Natural killer cell (primary cell): ENCODE measurements around the gene GNB1L. TPM values are rescaled to one million over a fixed set of nuclear protein-coding genes. Genes with fewer than 3 reads are reported as not detected.

ENCODE experiments used
- ATAC-seq, 3 donors: fragments of 150-1000 bp in 2 of 3; fragments of 200-7000 bp in 1 of 3; cut with Tn5 transposase; 1 replicate in 1 of 3; 2 replicates in 2 of 3; pipeline ENCODE4 v1.10.0; 2021; ENCODE audit warnings: mild to moderate bottlenecking in 2 of 3, moderate library complexity in 2 of 3
- DNase-seq, 2 donors: peaks; one replicate each; pipeline versions ENCODE4 v3.0.0 to v3.0.0-alpha.2; 2013 to 2021; ENCODE audit warnings: mixed read lengths in 1 of 2
- H3K27ac ChIP-seq: one replicate; pipeline ENCODE4 v1.5.1; 2013; ENCODE audit warnings: mild to moderate bottlenecking, low read length
- H3K27me3 ChIP-seq: one replicate; pipeline ENCODE4 v1.6.1; 2013; ENCODE audit warnings: low read length; ENCODE audit not compliant: control insufficient read depth, insufficient read depth
- H3K36me3 ChIP-seq: one replicate; pipeline ENCODE4 v1.6.1; 2013; ENCODE audit warnings: low read length; ENCODE audit not compliant: control insufficient read depth, insufficient read depth
- H3K4me1 ChIP-seq: one replicate; pipeline ENCODE4 v1.6.1; 2013; ENCODE audit warnings: low read length; ENCODE audit not compliant: control insufficient read depth, insufficient read depth
- H3K4me3 ChIP-seq: one replicate; pipeline ENCODE4 v1.5.1; 2013; ENCODE audit warnings: low read length
- H3K9me3 ChIP-seq: one replicate; pipeline ENCODE4 v1.6.1; 2013; ENCODE audit warnings: low read length; ENCODE audit not compliant: control insufficient read depth, insufficient read depth
- H3K27ac Mint-ChIP-seq, 2 donors: one replicate each; pipeline ENCODE4 v1.8.0; 2022; ENCODE audit warnings: mild to moderate bottlenecking in 2 of 2, mixed read lengths in 2 of 2, moderate library complexity in 1 of 2
- H3K27me3 Mint-ChIP-seq, 2 donors: one replicate each; pipeline ENCODE4 v1.8.0; 2022; ENCODE audit warnings: low read depth in 2 of 2, mixed read lengths in 2 of 2
- H3K36me3 Mint-ChIP-seq: one replicate; pipeline ENCODE4 v1.8.0; 2022; ENCODE audit warnings: mixed read lengths
- H3K4me1 Mint-ChIP-seq, 2 donors: one replicate each; pipeline ENCODE4 v1.8.0; 2022; ENCODE audit warnings: mixed read lengths in 2 of 2
- H3K4me3 Mint-ChIP-seq: one replicate; pipeline ENCODE4 v1.8.0; 2022; ENCODE audit warnings: mild to moderate bottlenecking, moderate library complexity, mixed read lengths
- H3K9me3 Mint-ChIP-seq, 2 donors: one replicate each; pipeline ENCODE4 v1.8.0; 2022; ENCODE audit warnings: mixed read lengths in 2 of 2
- WGBS: methylation state at CpG from one replicate; pipeline ENCODE4 v1.1.7; 2013; ENCODE audit warnings: missing lambda C conversion rate; ENCODE audit not compliant: insufficient coverage; 5-methylcytosine and 5-hydroxymethylcytosine counted together
- intact Hi-C: fragments of 100-400 bp; cut with micrococcal nuclease; formaldehyde crosslinking; loops from one replicate; pipeline ENCODE4 v1.14.2; 2022
- total RNA-seq, 4 donors: library from RNA; stranded (reverse); fragments of 120-200 nt in 1 of 4; gene quantifications; one replicate each; pipeline versions ENCODE4 v1.2.3 to v1.2.4, GENCODE V29; 2013 to 2022
- TF ChIP-seq, protein P1 (sequence below): fragments of 200-600 bp; IDR thresholded peaks from one replicate; pipeline ENCODE4 v1.8.0; 2022; ENCODE audit warnings: antibody characterized with exemption

Gene GNB1L
- total RNA-seq, 3 donors from 2014 or later (not counting 1 experiment from before 2014, with no cell fraction given): 5.1 to 5.3 (median 5.3) TPM

- Mint-ChIP-seq H3K27me3 (no peaks in the 10 kb centered on the region), H3K36me3 (no peaks in the 10 kb centered on the region), H3K4me1 (no peaks in the 10 kb centered on the region), H3K27ac (no peak overlapping the region), H3K4me3 (no peak overlapping the region), H3K9me3 (no peaks in the 10 kb centered on the region)
- 83% methylated on average over 8 of the region's 10 CpGs for WGBS
- intact Hi-C loops: no loop called here
- H3K4me3 ChIP-seq: no peak overlapping the region
- no peaks in the 10 kb centered on the region for H3K4me1 ChIP-seq
- no peaks in the 10 kb centered on the region for H3K9me3 ChIP-seq
- DNase-seq: no peak
- no peak overlapping the region for H3K27ac ChIP-seq
- no peaks in the 10 kb centered on the region for H3K36me3 ChIP-seq
- ATAC-seq: no peak
- no peaks in the 10 kb centered on the region for H3K27me3 ChIP-seq
- TF ChIP-seq, protein P1, sequence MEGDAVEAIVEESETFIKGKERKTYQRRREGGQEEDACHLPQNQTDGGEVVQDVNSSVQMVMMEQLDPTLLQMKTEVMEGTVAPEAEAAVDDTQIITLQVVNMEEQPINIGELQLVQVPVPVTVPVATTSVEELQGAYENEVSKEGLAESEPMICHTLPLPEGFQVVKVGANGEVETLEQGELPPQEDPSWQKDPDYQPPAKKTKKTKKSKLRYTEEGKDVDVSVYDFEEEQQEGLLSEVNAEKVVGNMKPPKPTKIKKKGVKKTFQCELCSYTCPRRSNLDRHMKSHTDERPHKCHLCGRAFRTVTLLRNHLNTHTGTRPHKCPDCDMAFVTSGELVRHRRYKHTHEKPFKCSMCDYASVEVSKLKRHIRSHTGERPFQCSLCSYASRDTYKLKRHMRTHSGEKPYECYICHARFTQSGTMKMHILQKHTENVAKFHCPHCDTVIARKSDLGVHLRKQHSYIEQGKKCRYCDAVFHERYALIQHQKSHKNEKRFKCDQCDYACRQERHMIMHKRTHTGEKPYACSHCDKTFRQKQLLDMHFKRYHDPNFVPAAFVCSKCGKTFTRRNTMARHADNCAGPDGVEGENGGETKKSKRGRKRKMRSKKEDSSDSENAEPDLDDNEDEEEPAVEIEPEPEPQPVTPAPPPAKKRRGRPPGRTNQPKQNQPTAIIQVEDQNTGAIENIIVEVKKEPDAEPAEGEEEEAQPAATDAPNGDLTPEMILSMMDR: no peak
Measured at GRCh38 chr22:19827341-19828034, 27.2 kb downstream of the GNB1L start.

DNA sequence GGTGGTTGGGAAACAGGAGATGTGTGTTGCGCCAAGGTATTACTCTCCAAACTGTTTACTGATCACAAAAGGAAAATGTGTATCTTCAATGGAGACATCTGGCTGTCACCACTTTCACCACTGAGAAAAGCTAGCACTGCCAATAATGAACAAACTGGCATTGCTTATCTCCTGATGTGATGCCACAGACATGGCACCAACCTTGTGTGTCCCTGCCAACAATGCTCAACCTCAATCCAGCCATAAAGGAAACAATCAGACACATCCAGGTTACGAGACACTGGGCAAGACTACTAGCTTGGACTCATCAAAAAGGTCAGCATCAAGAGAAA, 28.1 kb downstream of the GNB1L start:
- Histone ChIP-seq H3K9me3 (no peaks in the 10 kb centered on the region), H3K4me3 (no peak overlapping the region), H3K36me3 (no peaks in the 10 kb centered on the region), H3K27ac (no peak overlapping the region), H3K4me1 (no peaks in the 10 kb centered on the region), H3K27me3 (no peaks in the 10 kb centered on the region)
- 47% methylated on average over 2 of the region's 2 CpGs for WGBS
- no peak overlapping the region for H3K4me3 Mint-ChIP-seq
- no peaks in the 10 kb centered on the region for H3K9me3 Mint-ChIP-seq
- no peaks in the 10 kb centered on the region for H3K4me1 Mint-ChIP-seq
- H3K27me3 Mint-ChIP-seq: no peaks in the 10 kb centered on the region
- no peak for DNase-seq
- H3K27ac Mint-ChIP-seq: no peak overlapping the region
- intact Hi-C loops: no loop called here
- ATAC-seq: no peak
- H3K36me3 Mint-ChIP-seq: no peaks in the 10 kb centered on the region
- TF ChIP-seq, protein P1: no peak

- no peak overlapping the region for H3K4me3 ChIP-seq
- Mint-ChIP-seq H3K27ac (no peak overlapping the region), H3K9me3 (no peaks in the 10 kb centered on the region), H3K36me3 (no peaks in the 10 kb centered on the region), H3K27me3 (no peaks in the 10 kb centered on the region), H3K4me1 (no peaks in the 10 kb centered on the region), H3K4me3 (no peak overlapping the region)
- H3K27me3 ChIP-seq: no peaks in the 10 kb centered on the region
- intact Hi-C loops: no loop called here
- 94% methylated on average over 7 of the region's 7 CpGs for WGBS
- DNase-seq: no peak
- H3K9me3 ChIP-seq: no peaks in the 10 kb centered on the region
- H3K36me3 ChIP-seq: no peaks in the 10 kb centered on the region
- H3K4me1 ChIP-seq: no peaks in the 10 kb centered on the region
- no peak overlapping the region for H3K27ac ChIP-seq
- no peak for ATAC-seq
- TF ChIP-seq, protein P1: no peak
Measured at GRCh38 chr22:19825904-19826618, 28.6 kb downstream of the GNB1L start.
